HG03457 (cell line): ENCODE results near the gene PAK3.

Experiments
- ATAC-seq: cut with Tn5 transposase; IDR thresholded peaks from one replicate; pipeline ENCODE4 v1.9.1; 2021; ENCODE audit warnings: moderate number of reproducible peaks; ENCODE audit not compliant: unreplicated experiment

Gene PAK3

DNA sequence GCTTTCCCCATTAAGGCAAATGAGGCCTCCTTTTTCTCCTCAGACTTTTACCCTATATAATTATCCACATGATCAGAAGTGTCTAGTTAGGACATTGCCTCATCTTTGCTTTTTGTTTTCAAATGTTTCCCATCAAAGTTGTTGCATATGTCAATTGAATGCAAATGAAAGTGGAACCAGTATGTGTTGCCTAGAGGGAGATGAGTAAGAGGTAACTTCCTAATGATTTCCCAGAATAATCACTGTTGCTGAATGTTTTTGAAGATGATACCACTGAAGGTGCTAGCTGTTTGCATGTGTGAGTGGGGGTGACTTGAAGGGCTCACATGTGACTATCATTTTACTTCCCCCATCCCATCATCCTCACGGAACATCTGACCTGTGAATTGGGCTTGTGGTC, 33.9 kb downstream of the PAK3 start:
- ATAC-seq, result no peak

DNA sequence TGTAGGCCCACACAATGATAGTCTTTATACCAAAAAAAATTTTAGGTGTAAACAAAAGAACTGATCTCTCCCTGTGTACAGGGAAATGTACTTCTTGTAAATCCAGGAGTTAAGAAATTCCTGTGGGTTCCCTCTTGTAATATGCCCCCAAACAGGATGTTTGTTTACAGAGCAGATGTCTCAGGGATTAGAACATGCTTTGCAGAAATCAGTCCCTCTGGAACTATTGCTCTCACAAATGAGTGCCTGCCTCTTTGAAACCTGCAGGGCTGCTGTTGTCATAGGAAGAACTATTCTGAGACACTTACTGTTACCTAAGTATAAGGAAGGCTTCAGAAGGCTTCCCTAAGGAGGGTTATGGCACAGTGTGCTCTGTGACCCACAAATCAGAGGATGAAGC, 35.6 kb downstream of the PAK3 start:
- no peak for ATAC-seq

DNA sequence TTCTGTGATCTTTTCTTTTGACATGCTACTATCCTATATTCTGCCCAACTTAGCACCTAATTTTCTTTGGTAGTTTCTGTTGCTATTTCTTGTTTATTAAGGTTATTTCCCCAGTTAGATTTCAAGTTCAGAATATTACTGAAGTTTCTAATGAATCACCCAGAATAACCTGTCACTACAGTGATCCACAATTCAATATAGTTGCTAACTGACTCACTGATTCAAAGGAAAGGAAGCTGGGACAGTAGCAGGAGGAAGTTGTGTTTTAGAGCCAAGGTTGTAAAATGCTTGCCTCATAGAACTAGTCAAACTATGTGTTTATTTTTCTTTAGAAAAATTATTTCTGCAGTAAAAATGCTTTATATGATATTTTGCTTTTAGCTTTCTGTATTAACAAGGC, 37.4 kb downstream of the PAK3 start:
- ATAC-seq, result no peak

DNA sequence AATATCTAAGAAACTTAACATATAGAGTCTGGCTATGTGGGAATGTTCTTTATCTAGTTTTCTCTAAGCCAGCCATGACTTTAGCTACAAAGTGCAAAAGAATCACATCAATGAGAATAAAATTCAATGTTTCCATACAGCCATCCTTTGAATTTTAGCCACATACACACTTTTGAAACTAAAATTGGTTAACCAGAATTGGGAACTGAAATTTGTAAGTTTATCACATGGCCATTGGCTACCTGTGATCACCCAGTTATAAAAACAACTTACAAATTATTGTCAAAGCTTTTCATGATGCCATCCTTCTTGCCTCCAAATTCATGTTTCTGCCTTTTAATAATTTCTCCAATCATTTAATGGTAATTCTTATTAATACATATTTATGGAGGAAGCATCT, 49.9 kb downstream of the PAK3 start:
- ATAC-seq, result no peak

DNA sequence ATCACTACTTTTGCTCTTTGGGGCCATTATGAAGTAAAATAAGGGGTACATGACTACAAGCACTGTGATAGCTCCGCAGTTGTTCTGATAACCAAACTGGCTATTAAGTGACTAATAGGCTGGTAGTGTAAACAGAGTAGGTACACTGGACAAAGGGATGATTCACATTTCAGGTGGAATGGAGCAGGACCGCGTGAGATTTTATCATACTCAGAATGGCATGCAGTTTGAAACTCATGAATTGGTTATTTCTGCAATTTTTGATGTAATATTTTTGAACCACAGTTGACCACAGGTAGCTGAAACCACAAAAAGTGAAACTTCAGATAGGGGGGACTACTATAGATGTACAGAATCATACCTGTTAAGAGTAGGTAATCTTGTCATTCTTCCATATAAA, 55.8 kb downstream of the PAK3 start:
- no peak for ATAC-seq

DNA sequence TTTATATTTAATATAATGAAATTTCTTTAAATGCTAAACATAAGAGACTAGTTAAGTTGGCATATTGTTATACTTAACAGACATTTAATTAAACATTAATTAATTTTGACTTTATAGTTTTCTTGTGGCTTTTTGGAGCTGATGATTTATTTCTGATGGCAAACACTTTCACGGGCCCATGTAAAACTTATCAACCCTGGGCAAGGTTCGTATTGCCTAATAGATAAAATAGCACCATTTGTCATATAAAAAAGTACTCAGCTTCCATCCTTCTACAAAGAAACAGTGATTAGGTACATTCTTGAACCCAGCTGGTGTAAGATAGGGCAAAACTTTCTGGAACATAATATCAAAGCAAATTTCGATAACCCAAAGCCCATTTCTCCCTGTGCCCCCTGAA, 63.2 kb downstream of the PAK3 start:
- no peak for ATAC-seq

DNA sequence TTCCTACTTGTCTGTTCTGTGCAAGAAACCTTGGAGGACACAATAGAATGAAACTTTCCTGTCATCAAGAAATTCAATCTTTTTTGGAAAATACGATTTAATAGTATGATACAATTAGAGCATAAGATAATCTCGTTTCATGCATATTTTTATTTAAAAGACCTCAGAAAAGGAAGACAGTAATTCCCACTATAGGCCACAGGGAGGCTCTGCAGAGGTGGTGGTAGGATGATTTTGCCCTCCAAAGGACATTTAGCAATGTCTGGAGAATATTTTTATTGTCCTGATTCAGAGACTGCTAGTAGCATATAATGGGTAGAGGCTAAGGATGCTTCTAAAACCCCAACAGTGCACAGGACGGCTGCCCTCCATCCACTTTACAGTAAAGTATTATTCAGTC, 68.7 kb downstream of the PAK3 start:
- ATAC-seq, result no peak

DNA sequence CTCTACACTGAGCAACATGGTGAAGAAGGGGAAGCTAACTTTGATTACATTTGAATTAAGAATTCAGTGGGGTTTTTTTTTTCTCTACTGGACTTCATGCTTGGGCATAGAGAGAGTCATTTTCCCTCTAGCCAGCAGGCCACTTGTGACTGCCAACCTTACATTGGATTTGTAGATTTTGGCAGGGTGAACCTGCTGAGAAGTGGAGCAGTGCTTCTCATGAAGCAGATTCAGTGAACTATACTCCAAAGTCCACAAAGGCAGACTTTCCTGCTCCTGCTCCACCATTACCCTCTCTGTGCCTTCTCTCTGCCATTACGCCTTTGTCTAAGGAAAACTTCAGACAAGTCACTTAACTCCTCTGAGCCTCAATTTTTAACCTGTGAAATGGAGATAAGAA, 69.9 kb downstream of the PAK3 start:
- ATAC-seq, result no peak

DNA sequence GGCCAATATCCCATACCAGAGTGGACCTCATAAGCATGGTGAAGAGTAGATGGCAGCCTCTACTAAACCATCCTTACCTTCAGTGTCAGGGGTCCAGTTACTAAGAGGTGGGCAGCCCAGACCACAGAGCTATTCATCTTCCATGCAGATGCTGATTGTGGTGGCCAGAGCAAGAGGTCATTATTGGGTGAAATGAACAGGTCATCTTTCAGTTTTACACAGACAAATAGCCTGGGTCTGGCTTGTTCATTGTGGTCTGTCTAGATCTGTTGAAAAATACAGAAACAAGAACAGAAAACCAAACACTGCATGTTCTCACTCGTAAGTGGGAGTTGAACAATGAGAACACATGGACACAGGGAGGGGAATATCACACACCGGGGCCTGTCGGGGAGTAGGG, 71.3 kb downstream of the PAK3 start:
- no peak for ATAC-seq

DNA sequence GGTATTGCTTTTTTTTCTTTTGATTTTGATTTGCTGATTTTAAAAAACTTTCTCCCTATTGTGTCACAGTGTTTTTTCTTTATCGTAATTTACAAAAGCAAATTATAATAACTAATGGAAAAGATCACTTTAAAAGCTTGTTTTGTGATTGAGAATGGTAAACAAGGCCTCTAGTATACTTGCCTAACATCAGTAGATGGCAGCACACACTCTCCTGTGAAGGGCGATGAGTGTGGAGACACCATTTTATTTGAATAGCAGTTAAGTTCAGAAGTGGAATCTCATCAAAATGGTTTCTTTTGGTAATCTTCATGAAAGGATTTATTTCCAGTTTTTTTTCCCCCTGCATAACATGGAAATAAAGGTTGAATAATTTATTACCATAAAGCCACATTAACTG, 72.3 kb downstream of the PAK3 start:
- no peak for ATAC-seq

DNA sequence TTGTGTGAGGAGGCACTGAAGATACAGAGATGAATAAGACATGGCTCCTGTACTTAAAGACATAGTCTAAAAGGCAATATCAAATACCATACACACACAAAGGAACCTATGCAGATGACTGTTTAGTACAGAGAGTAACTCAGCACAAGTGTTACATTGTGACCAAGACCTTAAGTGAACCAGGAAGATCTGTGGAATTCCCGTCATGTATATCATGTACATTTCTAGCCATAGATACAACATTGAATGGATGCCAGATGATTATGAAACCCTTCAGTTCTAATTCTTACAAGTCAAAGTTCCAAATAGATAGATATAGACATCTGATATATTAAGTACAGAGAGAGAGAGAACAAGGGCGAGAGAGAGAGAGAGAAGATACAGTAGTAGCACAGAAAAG, 73.2 kb downstream of the PAK3 start:
- ATAC-seq, result no peak

DNA sequence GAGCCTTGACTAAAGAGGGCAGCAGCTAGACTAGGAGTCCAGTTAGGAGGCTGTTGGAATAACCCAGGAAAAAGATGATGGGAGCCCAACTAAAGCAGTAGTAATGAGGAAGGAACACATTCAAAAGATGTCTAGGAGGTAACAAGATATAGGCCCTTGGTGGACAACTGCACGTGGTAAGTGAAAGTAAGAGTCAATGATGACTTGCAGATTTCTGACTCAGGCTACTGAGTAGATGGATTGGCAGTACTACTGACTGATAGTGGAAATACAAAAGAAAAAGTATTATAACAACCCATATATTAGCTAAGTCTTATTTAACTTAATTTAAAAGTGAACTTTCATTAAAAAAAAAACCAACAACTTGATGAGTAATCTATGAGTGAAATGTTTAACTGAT, 74.0 kb downstream of the PAK3 start:
- ATAC-seq, result no peak

DNA sequence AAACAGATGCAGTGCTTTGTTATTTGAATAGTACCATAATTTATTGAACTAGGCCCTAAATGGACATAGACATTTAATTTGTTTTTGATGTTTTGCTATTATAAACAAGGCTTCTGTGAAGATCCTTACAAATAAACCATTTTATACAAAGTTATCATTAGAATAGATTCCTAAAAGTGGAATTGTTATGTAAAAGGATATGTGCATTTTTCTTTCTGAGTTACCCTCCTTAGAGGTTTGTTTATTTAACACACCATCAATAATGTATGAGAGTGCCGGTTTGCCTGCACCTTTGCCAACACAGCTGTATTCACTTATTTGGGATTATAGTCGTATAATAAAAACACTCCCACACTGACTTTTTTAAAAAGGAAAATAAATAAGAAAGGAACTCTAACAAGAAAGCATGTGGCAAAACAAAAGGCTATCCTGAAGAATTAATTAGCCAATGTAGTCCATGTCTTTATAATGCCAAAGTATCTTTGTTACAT, 84.8 kb downstream of the PAK3 start:
- no peak for ATAC-seq

DNA sequence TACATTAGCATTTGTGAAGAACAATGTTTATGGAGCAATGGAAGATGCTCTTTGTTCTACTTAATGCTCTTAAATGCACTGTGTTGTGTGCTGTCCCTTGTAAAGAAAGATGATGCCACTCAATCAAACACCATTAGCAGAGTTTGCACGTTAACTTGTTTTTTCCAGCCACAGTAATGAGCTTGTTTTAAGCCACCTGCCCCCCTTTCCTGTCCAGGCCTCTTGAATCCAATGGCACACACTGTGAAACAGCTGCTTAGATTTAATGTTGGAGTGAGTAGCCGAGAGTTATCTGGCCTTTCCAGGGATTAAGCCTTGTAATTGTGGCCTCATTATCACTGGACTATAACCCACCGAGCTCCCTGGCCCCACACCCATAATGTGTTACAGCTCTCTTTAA, 86.0 kb downstream of the PAK3 start:
- ATAC-seq, result no peak

DNA sequence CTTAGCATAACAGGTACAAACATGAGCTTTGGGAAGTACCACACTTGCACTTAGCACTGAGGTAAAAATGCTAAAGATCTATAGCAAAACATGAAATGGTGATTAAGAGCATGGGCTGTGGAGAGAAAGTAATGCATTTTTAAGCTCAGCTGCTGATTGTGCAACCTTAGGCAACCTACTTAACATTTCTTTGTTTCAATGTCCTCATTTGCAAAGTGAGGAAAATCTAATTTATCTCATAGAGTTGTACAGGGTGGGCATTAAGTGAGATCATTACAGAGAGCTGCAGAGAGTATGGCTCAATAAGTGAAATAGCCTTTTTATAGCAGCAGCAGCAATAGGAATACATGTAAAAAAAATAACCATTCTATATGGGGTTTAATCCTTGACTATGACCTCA, 87.0 kb downstream of the PAK3 start:
- ATAC-seq, result no peak

DNA sequence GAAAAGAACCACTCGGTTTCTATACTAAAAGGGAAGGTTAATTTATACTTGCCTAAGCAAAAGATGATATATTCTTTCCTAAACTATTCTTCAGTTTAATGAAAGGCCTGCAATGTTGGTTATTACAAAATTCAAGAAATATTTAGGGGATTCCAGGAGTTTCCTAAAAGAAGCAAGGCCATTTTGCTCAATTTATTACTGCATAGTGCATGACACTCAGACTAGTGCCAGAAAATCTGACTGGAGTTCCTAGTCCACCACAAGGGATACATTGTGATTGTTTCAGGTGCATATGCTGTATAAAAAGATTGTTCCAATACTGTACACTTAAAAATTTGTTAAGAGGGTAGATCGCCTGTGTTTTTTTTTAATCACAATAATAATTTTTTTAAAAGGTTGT, 95.6 kb downstream of the PAK3 start:
- ATAC-seq, result no peak

DNA sequence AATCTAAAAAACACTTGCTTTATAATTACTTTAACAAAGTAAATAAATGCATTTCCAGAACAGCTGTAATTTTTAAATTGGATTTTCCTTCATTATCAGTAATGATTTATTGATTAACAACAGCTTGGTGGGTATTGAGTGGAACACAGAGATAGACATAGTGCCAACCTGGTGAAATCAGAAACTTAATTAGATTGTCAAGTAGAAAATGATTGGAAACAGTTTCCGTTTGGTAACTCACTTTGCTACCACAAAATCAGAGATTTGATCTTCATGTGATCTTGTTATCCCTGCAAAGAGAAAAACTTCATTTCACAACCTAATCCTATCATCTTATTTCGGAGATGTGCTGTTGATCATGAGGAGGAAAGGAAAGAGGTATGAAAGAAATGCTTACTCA, 103.5 kb downstream of the PAK3 start:
- no peak for ATAC-seq

DNA sequence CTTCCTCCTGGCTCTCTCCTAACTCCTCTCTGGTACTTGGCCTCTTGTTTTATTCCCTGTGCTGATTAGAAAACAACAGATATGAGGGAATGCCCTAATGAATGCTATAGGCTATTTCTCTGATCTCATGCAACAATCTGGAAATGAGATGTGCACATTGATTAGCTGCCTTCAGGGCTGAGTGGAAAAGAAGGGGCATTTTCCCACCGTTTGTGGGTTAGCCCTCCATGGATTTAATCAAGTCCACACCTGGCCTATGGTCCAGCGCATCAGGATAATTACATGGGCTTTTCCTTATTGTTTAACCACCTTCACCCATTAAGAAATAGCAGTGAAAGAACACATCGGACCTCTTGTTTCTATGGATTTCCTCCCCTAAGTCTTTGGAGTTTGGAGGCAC, 104.3 kb downstream of the PAK3 start:
- no peak for ATAC-seq

DNA sequence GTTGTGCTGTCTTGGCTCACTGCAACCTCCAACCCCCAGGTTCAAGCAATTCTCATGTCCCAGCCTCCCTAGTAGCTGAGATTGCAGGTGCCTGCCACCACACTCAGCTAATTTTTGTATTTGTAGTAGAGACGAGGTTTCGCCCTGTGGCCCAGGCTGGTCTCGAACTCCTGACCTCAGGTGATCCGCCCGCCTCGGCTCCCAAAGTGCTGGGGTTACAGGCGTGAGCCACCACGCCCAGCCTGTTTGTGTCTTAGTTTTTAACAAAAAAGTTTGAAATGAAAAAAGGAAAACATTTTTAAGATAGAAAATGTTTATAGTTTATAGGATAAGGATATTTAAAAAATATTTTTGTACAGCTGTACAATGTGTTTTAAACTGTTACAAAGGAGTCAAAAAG, 111.9 kb downstream of the PAK3 start:
- no peak for ATAC-seq

DNA sequence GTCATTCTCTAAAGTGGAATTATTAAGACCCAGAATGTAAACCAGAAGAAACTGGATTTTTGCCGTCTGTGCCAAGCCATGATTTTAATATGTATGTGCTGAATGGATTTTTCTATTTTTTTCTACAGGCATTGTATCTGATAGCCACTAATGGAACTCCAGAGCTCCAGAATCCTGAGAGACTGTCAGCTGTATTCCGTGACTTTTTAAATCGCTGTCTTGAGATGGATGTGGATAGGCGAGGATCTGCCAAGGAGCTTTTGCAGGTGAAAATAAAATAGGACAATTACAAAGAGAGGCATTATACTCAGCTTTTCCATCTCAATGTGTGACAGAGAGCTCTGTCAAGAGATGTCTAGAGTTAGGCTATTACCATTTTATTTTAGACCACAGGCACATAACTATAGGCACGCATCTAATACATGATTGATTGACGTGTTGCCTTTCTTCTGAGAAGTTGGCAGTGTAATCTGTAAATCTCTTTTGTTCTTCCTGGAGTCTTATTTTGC, 120.4 kb downstream of the PAK3 start:
- ATAC-seq, result no peak

DNA sequence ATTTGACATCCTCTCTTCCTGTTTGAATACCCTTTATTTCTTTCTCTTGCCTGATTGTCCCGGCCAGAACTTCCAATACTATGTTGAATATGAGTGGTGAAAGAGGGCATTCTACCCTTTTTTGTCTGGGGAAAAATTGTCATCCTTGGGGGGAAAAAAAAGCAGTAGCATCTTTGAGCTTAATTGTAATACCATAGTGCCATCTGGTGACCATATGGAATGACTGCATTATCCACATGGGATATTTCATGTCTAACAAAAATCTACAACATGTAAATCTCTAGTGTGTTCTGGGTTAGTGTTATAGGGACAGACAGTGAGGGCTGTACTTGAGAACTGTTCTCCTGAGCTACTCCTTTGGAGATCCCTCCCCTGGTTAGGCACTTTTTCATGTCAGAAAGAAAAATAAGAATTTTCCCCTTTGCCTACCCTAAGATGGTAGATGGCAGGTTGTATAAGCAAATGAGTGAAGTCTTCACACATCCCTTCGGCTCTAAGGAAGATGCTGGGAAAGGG, 148.3 kb downstream of the PAK3 start:
- no peak for ATAC-seq

DNA sequence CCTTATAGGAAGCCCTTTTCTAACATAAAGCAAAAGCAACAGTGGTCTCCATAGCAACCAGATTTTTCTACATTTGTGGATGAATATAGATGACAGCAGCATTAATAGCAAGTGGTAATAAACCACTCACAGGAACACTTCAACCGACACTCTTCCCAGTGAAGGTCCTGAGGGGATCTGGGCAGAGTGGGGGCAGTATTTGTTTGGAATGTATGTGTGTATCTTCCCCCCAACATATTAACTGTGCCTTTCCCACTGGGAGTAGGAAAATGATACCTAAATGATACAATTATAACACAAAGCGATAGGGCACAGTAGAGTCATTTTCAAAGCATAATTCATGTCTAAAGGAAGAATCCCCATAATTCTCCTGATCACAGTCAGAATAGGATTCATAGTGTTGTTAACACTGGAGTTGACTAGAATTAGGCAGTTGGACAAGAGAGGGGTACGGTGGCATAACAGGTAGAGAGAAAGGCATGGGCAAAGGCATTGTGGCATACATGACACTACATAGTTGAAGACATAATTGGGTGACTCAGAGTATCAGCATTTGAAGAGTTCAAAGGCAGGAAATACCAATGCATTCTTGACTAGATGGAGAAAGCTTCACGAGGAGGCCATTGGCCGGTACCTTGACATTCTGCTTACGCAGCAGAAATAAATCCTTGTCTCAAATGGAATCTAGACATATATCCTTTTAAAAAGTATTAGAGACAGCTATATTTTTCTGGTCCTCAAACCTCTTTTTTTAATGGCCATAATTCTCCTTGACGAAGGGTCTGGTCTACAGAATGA, 159.1 kb downstream of the PAK3 start:
- no peak for ATAC-seq

DNA sequence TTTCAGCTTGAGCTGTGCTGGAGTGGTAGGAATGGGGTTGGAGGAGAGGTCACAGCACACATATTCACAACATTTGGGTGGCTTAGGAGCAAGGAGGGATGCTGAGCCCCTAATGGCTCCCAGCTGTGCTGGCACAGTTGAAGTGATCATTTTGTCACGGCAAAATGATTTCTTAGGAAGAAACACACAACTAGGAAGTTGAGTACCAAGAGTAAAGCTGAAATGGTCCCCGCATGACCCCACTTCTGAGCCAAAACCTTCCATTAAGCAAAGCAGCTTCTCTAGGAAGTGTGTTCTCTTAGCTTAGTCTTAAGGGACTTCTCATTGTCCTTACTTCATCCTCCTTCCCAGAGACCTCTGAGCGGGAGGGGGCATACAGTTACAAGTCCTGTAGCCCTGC, 161.7 kb downstream of the PAK3 start:
- ATAC-seq, result no peak
